HG02571 (cell line): ENCODE data around the gene ARL15.
"Not testable (repeated sequence)": the region's sequence is repeated elsewhere in the genome, so short reads cannot be mapped to it uniquely, and the experiment has no call there.

Source experiments
- ATAC-seq: cut with Tn5 transposase; IDR thresholded peaks from one replicate; pipeline ENCODE4 v1.9.1; 2021; ENCODE audit warnings: mild to moderate bottlenecking, moderate library complexity; ENCODE audit not compliant: unreplicated experiment

Gene ARL15

GRCh38 chr5:53871775-53872174, 438.6 kb downstream of the ARL15 start:
- ATAC-seq, result no peak

GRCh38 chr5:53871050-53871449, 439.3 kb downstream of the ARL15 start:
- no peak for ATAC-seq

GRCh38 chr5:53858700-53859456, 451.5 kb downstream of the ARL15 start:
- no peak for ATAC-seq

- no peak for ATAC-seq
These were observed 453.9 kb downstream of the ARL15 start for GRCh38 chr5:53856506-53856905.

- ATAC-seq, result not testable (repeated sequence)
These were observed 473.4 kb downstream of the ARL15 start for GRCh38 chr5:53836851-53837430.

GRCh38 chr5:53834500-53834899, 475.9 kb downstream of the ARL15 start:
- ATAC-seq, result no peak
